Activated T-cell treated with anti-CD3 and anti-CD28 coated beads for 48 hours (primary cell): ENCODE results near the gene MINPP1.

Experiments used
- DNase-seq: peaks from one replicate; pipeline ENCODE4 v3.0.0-alpha.2; 2020; ENCODE audit warnings: low read depth

The MINPP1 gene

DNA sequence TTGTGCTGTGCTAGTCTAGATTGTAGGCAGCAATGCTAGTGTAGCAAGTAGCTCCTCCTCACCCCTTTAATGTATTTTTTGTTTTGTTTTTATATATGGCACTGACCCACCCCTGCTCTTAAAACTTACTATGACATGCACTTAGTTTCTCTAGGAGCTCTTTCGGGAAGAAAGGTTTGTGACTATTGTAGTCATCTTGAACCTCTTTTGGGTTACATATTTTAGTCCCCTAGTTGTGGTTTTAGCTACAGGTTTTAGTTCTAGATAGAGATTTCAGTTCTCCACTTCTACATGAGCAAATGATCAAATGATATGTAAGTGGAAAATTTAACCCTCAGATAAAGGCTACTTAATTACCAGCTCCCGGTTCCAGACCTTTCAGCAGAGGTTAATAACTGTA lies 14.9 kb downstream of the MINPP1 start:
- DNase-seq = no peak

DNA sequence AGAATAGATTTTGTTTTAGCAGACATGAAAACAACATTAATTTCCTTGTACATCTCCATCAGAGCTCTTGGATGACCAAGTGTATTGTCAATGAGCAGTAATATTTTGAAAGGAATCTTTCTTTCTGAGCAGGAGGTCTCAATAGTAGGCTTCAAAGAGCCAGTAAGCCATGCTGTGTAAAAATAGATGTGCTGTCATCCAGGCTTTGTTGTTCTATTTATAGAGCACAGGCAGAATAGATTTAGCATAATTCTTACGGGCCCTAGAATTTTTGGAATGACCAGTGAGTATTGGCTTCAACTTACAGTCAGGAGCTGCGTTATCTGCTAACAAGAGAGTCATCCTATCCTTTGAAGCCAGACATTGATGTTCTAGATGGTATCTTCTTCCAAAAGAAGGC lies 19.0 kb downstream of the MINPP1 start:
- no peak for DNase-seq

DNA sequence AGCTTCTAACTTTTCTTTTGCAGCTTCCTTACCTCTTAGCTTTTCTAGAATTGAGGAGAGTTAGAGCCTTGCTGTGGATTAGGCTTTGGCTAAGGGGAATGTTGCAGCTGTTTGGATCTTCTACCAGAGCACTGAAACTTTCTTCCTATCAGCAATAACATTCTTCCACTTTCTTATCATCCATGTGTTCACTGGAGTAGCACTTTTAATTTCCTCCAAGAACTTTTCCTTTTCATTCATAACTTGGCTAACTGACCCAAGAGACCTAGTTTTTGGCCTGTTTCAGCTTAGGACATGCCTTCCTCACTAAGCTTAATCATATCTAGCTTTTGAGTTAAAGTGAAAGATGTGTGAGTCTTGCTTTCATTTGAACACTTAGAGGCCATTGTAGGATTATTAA lies 19.6 kb downstream of the MINPP1 start:
- DNase-seq = no peak

DNA sequence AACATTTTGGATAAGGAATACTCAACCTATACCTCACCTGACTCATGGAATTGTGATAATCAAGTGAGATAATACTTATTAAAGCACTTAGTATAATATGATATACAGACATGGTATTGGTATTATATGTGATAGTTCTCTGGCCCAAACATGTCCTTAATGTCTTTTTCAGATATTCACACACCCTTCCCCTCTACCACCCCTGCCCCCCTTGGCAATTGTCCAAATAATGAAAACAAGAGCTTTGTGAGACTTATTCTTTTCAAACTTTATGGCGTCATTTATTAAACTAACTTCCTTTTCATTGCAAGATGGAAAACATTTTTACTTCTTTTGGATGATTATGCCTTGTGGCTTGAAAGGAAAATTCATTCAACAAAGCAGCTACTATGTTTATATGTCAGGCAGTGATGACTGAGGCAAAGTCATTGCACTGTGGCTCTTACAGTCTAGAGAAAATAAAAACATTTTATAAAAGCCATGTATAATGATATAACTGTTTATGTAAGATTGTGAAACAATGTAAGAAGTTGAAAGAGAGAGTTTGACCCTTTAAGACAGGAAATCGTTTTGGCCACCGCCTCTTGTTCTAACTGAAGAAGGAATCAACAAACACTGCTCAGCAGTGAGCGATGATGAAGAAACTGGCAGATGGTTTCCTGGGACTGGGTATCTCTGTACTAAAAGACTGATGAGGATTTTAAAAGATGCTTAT lies 27.4 kb downstream of the MINPP1 start:
- no peak for DNase-seq

DNA sequence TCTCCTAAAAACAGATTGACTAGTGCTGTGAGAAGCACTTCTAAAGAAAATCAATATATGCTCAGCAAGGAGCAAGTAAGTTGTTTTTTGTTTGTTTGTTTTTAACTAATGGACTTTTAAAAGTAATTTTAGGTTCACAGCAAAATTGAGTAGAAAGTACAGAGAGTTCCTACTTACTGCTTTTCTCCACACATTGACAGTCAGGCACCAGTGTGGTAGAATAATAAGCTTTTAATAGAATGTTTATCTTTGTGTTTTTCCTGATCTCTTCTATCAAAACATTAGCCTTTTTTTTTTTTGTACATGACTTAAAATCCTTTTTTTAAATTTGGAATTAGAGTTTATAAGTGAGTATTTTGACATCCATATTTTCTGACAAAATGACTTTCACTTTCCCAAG lies 28.0 kb downstream of the MINPP1 start:
- DNase-seq = no peak

DNA sequence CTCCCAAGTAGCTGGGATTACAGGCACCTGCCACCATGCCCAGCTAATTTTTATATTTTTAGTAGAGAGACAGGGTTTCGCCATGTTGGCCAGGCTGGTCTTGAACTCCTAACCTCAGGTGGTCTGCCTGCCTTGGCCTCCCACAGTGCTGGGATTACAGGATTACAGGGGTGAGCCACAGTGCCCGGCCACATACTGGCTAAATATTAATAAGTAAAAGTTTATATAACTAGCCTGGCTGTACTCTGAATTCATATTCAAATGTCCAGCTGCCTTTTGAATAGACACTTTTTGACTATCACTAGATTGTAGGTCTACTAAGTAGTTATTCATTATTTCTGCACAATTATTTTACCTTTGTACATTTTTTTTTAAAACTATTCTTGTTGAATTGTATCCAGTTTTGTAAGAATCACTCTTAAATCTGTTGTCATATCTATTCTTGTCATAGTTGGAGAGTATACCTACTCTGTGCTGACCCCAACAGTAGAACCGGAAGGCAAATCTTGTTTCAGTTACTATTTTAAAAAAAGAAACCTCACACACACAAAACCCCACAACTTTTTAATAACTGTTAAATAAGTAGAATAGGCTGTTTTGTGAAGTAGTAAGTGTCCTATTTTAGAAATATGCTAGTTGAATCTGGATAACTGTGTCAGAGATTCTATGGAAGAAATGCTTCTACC lies 29.6 kb downstream of the MINPP1 start:
- no peak for DNase-seq

DNA sequence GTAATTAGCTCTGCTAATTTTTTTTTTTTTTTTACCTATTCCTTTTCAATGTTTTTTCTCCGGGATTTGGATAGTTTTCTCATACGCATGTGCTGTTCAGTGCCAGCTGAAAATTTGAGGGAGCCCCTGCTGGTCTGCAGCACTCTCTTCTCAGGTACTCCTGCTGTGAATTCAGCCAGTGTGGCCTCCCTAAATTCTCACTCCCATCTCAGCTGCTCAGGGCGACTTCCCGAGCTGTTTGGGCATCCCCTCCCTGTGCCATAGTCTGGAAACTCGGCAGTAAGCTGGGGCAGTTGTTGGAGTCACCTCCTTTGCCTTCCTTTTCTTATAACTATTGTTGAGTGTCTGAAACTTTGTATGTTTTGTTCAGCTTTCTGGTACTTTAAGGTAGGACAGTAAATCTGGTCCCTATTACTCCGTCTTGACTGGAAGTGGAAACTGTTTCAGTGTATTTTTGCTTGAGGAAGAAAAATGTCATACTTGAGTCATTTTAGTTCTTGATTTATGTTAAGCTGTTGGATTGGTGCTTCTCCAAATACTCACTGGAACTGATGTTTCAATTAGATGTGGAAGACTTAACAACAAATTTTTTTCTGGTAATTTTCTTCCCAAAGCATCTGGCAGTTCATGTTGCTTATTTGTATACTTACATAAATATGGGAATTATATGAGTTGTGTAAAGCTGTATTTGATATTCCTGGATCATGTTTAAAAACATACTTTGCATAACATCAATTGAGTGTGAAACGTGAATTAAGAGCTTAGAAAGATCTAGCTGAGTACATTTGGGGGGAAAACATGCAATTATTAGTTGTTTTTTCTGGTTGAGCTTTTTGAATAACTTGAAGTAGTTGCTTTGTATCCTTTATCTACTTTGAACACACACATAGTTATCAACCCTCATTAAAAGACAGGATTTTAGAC lies 33.7 kb downstream of the MINPP1 start:
- DNase-seq = no peak

DNA sequence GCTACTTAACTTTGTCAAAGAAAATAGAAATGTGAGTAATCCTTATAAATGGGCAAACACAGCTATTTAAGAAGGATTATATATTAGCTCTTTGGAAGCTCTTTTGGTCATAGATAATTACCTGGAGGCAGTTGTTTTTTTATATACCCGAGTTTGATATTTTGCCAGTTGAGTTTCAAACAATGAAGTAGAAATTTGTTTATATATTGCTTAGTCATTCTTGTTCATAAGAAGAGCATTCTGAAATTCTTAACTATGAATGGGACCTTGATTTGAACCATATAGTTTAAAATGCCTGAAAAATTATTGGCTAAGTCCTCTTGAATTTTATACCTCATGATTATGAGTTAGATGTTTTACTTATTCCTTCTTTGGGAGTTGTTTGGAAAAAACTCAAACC lies 36.4 kb downstream of the MINPP1 start:
- DNase-seq = no peak

DNA sequence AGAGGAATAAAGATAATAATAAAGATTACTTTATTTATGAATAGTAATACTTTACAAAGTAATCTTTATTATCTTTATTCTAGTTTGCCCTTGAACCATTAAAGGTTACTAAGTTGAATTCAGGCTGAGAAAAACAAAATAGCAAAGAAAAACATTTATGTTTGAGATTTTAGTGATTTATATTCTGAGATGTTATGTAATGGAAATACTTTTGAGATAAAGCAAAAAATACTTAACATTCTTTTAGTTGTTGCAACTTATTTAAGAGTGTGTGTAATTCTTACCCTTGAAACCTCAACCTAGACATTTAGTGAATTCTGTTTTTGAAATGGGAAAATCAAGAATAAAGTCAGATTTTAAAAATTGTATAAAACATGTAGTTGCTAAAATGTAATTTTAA lies 40.0 kb downstream of the MINPP1 start:
- no peak for DNase-seq

DNA sequence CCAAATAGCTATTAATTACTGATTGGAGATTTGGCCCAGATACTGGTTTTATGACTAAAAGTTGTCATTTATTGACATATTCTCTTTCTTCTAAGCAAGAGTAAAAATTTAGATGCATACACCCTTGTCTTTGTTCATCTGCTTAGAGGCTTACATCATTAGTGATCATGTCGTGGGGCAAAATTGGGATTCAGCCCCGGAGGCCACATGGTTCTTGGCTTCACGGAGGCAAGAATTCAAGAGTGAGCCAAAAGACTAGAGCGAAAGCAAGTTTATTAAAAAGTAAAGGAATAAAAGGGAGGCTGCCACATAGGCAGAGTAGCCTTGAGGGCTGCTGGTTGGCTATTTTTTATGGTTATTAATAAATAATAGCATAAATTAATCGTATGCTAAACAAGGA lies 41.1 kb downstream of the MINPP1 start:
- no peak for DNase-seq

DNA sequence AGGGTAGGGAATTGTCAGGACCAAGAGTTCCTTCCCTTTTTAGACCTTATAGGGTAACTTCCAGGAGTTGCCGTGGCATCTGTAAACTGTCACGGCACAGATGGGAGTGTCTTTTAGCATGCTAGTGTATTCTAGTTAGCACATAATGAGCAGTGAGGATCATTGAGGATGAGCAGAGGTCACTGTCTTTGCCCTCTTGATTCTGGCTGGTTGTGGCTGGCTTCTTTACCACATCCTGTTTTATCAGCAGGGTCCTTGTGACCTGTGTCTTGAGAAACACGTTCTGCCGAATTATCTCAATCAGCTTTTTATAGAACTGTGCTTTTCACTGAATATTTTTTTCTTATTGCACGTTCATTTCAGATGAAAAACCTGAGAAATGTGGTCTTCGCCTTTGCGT lies 41.5 kb downstream of the MINPP1 start:
- DNase-seq = no peak

DNA sequence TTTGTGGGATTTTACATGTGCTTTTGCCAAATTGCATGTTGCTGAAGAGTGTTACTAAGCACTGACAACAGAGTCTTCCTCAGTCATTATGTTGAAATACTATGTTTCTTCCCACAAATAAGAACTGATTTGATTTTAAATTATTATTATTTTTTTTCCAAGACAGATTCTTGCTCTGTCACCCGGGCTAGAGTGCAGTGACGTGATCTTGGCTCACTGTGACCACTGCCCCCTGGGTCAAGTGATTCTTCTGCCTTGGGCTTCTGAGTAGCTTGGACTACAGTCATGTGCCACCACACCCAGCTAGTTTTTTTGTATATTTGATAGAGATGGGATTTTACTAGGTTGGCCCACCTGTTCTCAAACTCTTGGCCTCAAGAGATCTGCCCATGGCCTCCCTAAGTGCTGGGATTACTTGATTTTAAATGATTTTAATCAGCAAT lies 42.3 kb downstream of the MINPP1 start:
- no peak for DNase-seq

DNA sequence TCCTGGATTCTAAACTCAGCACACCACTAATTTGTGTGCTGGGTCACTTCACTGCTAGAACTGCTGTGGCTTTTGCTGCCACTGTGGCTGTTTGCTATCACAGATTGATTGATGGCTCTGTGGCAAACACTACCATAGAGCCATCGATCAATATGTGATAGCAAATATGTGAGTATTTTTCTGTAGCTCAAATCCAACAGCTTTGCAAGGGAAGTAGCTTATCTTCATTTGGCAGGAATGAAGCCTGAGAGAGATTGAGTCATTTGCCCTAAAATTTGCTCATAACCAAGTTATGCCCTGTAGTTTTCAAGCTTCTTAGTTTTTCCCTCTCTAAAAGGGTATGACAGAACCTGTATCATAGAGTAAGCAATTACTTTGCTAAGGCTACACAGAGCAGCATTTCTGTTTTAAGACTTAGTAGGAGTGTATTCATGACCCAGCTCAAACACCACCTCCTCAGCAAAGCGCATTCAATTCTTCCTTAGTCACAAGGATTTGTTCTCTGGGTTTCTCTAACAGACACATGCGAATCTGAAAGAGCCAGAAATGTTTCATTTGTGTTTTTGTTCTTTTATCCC lies 43.1 kb downstream of the MINPP1 start:
- no peak for DNase-seq

DNA sequence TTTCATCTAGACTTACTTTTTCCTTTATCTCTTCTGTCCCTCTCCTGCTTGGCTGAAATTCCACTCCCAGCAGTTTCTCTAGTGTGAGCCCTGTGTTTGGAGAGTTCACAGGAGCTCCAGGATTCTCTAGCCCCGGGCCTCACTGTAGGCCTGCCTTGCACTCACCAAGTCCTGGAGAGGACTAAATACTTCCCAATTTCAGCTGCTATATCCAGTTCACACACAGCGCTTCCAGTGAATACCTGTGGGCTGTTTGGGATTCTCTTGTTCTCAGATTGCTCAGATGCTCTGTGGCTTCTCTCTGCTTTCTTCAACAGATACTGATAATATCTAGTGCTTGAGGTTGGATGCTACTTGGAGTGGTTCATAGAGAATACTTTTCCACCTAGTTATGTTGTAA lies 46.0 kb downstream of the MINPP1 start:
- no peak for DNase-seq

DNA sequence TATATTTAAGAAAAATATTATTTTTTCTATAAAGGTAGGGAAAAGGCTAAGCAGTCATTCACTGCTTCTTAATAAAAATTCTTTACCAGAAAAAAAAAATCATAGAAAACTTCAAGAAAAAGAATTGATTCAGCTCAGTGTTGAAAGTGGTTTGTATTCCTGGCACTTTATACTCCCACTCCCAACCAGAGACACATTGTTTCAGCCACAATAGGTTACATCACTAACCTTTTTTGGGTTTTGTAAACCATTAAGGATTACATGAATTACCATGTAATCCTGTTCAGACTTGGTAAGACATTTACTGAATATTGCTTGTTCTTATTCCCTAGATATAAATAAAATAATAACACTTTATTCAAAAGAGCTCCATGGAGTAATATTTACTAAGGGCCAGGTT lies 46.6 kb downstream of the MINPP1 start:
- no peak for DNase-seq

DNA sequence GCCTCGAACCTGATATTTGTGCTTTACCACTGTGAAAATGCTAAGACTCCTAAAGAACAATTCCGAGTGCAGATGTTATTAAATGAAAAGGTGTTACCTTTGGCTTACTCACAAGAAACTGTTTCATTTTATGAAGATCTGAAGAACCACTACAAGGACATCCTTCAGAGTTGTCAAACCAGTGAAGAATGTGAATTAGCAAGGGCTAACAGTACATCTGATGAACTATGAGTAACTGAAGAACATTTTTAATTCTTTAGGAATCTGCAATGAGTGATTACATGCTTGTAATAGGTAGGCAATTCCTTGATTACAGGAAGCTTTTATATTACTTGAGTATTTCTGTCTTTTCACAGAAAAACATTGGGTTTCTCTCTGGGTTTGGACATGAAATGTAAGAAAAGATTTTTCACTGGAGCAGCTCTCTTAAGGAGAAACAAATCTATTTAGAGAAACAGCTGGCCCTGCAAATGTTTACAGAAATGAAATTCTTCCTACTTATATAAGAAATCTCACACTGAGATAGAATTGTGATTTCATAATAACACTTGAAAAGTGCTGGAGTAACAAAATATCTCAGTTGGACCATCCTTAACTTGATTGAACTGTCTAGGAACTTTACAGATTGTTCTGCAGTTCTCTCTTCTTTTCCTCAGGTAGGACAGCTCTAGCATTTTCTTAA lies 47.7 kb downstream of the MINPP1 start:
- no peak for DNase-seq

DNA sequence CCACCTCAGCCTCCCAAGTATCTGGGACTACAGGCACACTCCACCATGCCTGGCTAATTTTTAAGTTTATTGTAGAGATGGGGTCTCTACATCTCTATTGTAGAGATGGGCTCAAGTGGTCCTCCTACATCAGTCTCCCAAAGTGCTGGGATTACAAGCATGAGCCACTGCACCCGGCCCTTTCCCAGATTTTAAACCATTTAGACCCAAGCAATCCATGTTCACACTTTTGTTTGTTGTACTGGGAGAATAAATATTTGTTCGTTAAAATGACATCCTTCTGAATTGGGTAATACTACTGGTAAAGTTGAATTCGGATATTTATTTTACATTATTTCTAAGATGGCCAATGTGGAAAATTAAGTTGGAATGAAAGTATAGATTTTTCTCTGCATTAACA lies 52.7 kb downstream of the MINPP1 start:
- DNase-seq = no peak

DNA sequence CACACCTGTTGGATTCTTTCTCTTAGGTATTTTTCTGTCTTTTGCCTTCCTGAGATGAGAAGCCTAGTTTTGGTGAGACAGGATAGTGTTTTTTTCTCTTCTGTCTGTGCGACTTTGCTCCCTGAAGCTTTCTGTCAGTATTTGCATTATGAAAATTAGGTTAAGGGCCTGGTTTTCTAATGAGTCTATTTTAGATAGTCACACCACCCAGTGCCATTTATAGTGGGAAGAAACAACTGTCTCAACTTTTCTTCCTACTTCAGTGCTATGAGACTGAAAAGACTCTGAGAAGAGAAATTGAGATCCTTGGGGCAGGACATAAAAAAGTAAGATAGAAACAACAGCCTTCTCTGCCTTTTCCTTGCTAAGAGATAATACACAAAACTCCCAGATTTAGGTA lies 53.6 kb downstream of the MINPP1 start:
- DNase-seq = no peak

DNA sequence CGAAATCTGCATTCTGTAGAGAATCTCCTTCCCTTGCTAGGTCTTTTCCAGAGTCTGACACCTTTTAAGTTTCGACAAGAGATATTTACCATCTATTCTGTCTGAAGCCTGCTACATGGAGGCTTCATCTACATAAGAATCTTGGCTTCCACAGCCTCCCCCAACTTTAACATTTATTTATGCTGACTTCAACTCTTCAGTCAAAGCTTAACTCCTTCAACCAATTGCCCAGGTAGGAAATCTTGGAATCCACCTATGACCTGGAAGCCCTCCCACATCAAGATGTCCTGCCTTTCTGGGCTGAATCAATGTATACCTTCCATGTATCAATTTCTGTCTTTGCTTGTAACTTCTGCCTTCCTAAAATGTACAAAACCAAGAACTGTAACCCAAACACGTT lies 54.7 kb downstream of the MINPP1 start:
- DNase-seq = no peak

DNA sequence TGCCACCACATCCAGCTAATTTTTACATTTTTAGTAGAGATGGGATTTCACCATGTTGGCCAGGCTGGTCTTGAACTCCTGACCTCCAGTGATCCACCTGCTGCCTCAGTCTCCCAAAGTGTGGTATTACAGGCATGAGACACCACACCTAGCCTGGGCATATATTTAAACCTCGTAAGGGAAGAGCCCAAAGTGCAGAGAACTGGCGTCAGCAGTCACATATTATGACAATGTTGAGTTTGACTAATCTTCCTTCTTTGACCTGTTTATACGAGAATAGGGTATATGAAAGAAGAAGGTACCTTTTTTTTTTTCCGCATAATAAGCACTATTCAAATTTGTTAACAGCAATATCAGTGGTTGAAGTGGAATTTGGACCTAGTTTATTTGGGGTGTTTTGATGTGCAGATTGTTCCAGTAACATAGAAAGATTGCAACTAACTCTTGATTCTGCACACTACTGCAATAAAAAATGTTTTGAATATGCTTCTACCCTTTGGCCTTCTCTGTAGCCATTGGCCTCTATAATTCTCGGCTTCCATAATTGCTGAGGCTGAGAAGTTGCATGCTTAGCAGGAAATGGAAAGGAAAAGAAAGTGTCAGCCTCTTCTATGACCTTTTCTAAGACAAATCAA lies 55.9 kb downstream of the MINPP1 start:
- no peak for DNase-seq

DNA sequence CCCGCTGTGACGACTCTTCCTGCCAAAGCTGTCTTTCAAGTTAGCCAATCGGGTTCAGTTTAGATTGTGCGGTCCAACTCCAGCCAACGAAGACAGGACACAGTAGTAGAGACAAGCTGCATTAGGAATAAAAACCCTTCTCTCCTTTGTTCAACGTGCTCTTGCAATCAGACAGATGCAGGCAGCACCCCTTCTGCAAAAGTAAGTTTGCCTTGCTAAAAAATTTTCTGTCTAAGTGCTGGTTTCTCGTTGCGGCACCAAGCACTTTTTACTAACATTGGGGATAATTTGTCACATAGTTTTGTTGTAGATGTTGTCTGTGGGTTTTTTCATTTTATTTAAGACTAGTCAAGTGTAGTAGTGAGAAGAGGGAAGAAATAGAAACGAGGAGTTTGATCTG lies 58.1 kb downstream of the MINPP1 start:
- no peak for DNase-seq

DNA sequence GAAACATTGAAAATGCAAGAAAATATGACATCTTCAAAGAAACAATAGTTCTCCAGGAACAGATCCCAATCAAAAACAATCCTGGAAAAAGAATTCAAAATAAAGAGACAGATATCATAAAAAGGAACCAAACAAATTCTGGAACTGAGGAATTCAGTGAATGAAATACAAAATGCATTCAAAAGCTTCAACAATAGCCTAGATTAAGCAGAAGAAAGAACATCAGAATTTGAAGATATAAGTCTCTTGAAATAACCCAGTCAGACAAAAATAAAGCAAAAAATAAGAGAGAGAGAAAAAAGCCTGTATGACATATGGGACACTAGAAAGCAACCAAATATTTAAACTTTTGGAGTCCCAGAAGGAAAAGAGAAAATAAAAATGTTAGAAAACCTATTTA lies 60.3 kb downstream of the MINPP1 start:
- no peak for DNase-seq
